NCI-H1436 (cell line): Measurements from ENCODE around the gene RNF121.
A peak's percentile ranks its signal among the peaks of the same experiment; 100 is the strongest.

Experiments
- DNase-seq: peaks from one replicate; lab custom pipeline; 2025; lab: John Stamatoyannopoulos, UW

RNF121 gene

DNA sequence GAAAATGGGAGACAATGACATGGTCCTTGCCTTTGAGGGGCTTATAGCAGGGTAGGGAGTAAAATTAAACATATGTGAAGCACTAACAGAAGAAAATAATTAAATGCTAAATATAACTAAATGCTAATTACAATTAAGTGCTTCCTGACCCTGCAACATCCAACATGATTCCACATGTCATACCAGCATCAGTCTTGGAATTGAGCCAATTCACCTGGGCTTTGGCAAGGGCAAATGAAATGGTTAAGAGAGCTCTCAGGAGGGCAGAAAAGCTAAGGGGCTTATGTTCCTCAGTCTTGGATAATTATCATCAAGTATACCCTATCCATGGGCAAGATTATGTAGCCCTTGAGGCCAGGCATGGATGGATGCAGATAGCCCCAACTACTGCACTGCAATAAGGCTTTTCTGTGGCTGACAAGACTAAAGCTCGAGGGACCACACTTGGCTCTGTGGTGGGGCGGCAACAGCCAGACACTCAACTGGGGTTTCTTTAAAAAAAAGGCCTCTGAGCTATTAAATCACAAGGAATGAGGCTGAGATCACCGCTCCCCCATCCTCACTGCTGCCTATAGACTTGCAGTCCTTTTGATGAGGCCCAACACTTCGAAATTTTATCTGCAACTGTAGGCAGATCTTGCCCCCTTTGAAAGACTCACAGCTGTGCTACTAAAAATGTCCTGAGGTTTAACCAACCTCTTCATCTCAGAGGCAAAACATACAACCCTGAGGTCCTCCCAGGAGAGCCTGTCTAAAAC, 108.9 kb downstream of the RNF121 start:
- DNase-seq: peak; percentile 65

DNA sequence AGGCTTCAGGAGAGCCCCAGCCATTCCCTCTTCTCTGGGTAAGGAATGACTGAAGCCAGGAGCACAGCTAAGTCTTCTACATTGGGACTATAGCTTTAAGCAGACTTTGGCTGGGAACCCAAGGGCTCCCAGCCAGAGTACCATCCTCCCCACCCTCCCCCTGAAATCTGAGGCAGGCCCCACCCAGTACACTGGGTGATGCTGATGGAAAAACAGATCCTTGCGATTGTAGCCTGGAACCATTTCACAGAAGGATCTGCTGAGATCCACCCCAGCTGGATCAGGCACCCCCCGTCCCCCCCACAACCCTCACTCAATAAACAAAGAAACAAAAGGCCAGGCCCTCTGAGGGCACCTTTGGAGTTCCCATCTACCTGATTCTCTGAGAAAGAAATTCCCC, 109.6 kb downstream of the RNF121 start:
- no peak for DNase-seq

GRCh38 chr11:72039031-72039855, 110.4 kb downstream of the RNF121 start:
- DNase-seq: no peak

DNA sequence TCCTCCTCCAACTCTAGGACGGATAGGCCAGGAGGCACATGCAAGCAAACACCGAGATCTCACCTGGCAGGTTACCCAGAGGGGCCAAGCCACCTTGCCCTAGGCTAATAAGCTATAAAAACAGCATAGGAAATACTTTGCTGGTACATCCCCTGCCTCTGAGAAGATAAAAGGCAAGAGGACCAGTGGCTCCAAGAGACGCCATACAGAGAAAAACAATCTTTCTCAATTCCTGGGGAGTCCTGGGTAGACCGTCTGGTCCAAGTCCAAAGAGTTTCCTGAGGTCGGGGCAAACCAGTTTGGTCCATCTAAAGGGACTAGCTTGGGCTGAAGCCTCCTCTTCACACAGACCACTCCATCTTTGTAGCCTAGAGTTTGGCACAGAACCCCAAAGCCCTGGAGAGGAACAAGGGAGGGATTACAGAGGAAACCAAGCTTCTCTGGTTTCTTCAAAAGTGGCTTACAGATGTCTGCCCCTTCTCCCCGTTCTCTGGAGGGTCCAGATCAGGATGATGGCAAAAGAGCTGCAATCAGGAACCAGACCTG, 111.1 kb downstream of the RNF121 start:
- no peak for DNase-seq

DNA sequence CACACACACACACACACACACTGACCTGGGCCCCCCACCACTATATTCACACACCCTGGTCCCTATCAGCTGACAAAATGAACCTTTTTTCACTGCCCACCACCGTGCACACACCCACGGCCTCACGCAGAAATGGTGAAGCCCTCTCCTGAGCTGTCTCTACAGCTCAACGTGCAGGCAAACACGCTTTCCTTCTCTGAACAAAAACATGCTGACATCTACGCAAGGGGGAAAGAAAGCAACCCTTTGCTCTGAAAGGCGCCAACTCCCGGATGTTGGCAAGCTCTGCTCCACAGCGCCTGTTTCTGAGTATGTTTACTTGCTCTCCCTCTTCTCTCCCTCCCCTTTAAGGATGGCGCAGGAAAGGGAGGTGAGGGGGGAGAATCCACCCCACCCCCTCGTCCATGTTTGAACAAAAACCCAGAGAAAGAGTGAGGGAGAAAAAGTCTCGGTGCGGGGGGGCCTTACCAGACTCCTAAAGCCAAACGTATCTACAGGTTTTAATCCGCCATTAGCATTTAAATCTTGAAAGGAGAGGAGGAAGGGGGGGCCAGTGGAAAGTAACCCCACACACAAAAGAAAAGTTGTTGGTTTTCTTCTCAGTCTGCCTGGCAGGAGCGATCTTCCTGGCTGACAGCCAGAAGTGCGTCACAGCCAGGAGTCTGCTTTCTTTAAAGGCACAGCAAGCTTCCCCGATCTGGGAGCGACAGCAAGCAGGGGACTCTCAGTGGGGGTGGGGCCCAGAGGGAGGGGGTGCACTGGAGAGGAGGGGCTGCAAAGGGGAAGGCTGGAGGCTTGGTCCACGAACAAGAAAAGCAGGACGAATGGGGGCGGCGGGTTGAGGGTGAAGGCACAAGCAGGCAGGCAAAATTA, 111.9 kb downstream of the RNF121 start:
- DNase-seq: peak; percentile 84

DNA sequence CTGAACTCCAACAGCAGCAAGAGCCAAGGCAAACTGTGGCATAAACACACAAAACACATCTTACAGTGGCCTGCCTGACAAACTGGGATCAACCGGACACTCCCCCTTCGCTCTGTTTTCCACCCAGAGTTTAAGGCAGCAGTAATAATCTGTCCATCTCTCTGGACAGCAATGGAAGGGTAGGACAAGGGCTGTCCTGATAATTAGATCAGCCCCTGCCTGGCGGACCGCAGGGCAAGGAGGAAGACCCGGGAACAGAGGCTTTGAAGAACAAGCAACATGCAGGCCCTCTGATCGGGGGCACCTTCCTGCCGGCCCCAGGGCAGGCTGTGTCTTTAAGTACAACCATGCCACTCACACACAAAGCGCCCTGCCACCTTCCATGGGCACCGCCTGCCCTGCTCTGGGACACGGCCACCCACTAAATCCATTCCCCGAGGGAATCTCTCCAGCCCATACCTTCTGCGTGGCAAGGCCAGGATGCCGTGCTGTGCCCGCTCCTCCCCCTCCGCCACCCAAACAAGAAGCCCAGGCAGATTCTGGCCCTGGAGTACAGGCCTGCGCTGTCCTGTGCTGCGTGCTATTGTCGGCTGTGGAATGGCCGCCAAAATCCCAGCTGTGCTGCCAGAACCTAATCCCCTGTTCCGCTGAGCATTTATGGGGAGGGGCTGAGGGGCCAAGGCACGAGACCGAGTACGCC, 112.7 kb downstream of the RNF121 start:
- peak; percentile 55 for DNase-seq

DNA sequence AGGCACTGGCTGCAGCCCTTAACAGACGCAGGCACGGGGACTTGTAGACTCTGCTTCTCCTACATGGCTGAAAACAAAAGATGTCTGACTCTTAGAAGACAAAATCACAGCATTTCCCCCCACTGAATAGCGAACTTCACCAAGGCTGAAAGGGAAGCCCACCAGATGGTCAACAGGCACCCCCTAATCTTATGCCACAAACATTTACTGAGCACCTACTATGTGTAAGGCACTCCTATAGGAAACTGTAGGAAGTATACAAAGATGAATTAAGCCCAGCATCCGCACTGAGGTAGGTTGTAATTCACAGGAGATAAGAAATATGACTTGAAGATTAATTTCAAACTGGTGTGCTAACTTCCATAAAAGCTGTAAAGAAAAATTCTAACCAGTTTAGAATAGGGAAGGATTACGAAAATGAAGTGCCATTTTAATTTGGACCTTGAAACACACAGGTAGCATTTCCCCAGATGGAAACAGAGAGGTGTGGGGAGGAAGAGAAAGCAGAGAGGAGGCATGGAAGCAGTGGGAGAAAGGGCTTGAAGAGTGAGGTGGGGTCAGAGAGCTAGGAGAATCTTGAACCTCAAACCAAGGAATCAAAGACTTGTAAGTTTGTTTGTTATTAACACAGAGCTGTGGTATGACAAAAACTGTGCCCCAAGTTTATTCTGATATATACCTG, 113.4 kb downstream of the RNF121 start:
- no peak for DNase-seq

GRCh38 chr11:72045849-72046248, 117.0 kb downstream of the RNF121 start:
- no peak for DNase-seq
